ENCODE data around the gene AP1S1.
A peak's percentile ranks its signal among the peaks of the same experiment; 100 is the strongest.

Gene AP1S1

DNA sequence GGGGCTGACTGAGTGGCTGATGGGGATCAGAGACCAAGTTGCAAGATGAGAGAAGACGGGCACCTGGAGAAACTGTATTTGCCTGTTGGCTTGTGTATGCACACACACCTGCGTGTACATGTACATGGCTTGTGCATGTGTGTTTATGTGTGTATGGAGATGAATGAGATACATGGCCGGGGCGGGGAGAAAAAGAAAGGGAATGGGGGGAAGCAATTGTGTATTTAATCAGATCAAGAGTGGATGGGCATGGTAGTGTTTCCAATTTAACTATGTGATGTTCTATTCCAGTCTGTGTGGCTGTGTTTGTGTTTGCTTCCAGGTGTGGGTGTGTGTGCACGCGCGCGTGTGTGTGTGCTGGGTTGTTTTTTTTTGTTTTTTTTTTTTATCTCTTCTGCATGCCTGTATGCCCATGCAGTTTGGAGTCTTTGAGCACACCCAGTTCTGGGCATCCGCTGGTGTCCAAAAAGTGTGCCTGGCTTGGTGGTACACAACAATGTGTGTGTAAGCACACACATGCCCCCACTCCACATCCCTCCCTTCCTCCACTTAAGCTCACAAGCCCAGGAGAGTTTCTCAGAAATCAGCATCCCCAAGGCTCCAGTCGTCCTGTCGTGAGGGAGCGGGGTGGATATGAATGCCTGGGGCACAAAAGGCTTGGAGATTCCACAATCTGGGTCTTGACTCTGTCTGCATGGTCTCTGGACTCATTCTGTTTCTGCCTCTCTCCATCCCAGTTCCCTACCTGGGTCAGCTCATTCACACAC lies 13.6 kb downstream of the AP1S1 start:
- Histone ChIP-seq H3K9ac (ENCODE audit: low read length) (no peak overlapping the region), H3K27ac (ENCODE audit: low read length) (no peak overlapping the region), H2AFZ (ENCODE audit: low read length) (no peak overlapping the region), H3K9me3 (replicated peaks; ENCODE audit: insufficient read depth, low read length) (no peaks in the 10 kb centered on the region), H3F3A (ENCODE audit: insufficient read depth, low read length) (no peaks in the 10 kb centered on the region), H3K4me1 (ENCODE audit: low read length) (peaks cover 7% of the 10 kb centered on the region; the same call in 1 of the 2 replicates), H4K20me1 (ENCODE audit: insufficient read depth, low read length) (no peaks in the 10 kb centered on the region), H3K36me3 (replicated peaks; ENCODE audit: insufficient read depth, low read length) (no peaks in the 10 kb centered on the region), H3K79me2 (ENCODE audit: low read length) (no peaks in the 10 kb centered on the region), H3K9me2 (replicated peaks; ENCODE audit: insufficient read depth, low read length) (no peaks in the 10 kb centered on the region), H3K4me2 (ENCODE audit: low read depth, low read length) (no peak overlapping the region), H3K4me3 (ENCODE audit: low read length) (no peak overlapping the region), H3K27me3 (replicated peaks; ENCODE audit: insufficient read depth, low read length) (peaks cover 84% of the 10 kb centered on the region)
- no peak for DNase-seq
- no peak for TF ChIP-seq EZH2 (optimal IDR thresholded peaks at IDR 0.05; ENCODE audit: low read depth, low read length)
- no peak for TF ChIP-seq EZH2phosphoT487 (IDR thresholded peaks at IDR 0.05; ENCODE audit: low read length)
- TF ChIP-seq, protein P1, sequence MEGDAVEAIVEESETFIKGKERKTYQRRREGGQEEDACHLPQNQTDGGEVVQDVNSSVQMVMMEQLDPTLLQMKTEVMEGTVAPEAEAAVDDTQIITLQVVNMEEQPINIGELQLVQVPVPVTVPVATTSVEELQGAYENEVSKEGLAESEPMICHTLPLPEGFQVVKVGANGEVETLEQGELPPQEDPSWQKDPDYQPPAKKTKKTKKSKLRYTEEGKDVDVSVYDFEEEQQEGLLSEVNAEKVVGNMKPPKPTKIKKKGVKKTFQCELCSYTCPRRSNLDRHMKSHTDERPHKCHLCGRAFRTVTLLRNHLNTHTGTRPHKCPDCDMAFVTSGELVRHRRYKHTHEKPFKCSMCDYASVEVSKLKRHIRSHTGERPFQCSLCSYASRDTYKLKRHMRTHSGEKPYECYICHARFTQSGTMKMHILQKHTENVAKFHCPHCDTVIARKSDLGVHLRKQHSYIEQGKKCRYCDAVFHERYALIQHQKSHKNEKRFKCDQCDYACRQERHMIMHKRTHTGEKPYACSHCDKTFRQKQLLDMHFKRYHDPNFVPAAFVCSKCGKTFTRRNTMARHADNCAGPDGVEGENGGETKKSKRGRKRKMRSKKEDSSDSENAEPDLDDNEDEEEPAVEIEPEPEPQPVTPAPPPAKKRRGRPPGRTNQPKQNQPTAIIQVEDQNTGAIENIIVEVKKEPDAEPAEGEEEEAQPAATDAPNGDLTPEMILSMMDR (IDR thresholded peaks at IDR 0.05; ENCODE audit: low read length), result no peak

GRCh38 chr7:101168412-101169049 lies 14.3 kb downstream of the AP1S1 start:
- Histone ChIP-seq H4K20me1 (ENCODE audit: insufficient read depth, low read length) (no peaks in the 10 kb centered on the region), H3F3A (ENCODE audit: insufficient read depth, low read length) (no peaks in the 10 kb centered on the region), H3K4me2 (ENCODE audit: low read depth, low read length) (no peak overlapping the region), H3K79me2 (ENCODE audit: low read length) (no peaks in the 10 kb centered on the region), H3K27ac (ENCODE audit: low read length) (no peak overlapping the region), H2AFZ (ENCODE audit: low read length) (no peak overlapping the region), H3K4me3 (ENCODE audit: low read length) (no peak overlapping the region), H3K9me2 (replicated peaks; ENCODE audit: insufficient read depth, low read length) (no peaks in the 10 kb centered on the region), H3K36me3 (replicated peaks; ENCODE audit: insufficient read depth, low read length) (no peaks in the 10 kb centered on the region), H3K4me1 (ENCODE audit: low read length) (peaks cover 7% of the 10 kb centered on the region; the same call in 1 of the 2 replicates), H3K27me3 (replicated peaks; ENCODE audit: insufficient read depth, low read length) (peaks cover 88% of the 10 kb centered on the region), H3K9ac (ENCODE audit: low read length) (no peak overlapping the region), H3K9me3 (replicated peaks; ENCODE audit: insufficient read depth, low read length) (no peaks in the 10 kb centered on the region)
- DNase-seq, result no peak
- TF ChIP-seq EZH2 (optimal IDR thresholded peaks at IDR 0.05; ENCODE audit: low read depth, low read length) (no peak), EZH2phosphoT487 (IDR thresholded peaks at IDR 0.05; ENCODE audit: low read length) (no peak)
- TF ChIP-seq, protein P1 (IDR thresholded peaks at IDR 0.05; ENCODE audit: low read length), result no peak

GRCh38 chr7:101169110-101169837 lies 15.0 kb downstream of the AP1S1 start:
- Histone ChIP-seq H3F3A (ENCODE audit: insufficient read depth, low read length) (no peaks in the 10 kb centered on the region), H3K27ac (ENCODE audit: low read length) (no peak overlapping the region), H3K4me1 (ENCODE audit: low read length) (peaks cover 7% of the 10 kb centered on the region; the same call in 1 of the 2 replicates), H3K9ac (ENCODE audit: low read length) (no peak overlapping the region), H3K4me3 (ENCODE audit: low read length) (no peak overlapping the region; the same call in 1 of the 2 replicates), H3K4me2 (ENCODE audit: low read depth, low read length) (peak overlapping the region; percentile 51; the same call in 1 of the 2 replicates), H3K27me3 (replicated peaks; ENCODE audit: insufficient read depth, low read length) (peaks cover 89% of the 10 kb centered on the region), H3K79me2 (ENCODE audit: low read length) (no peaks in the 10 kb centered on the region), H4K20me1 (ENCODE audit: insufficient read depth, low read length) (no peaks in the 10 kb centered on the region), H3K9me2 (replicated peaks; ENCODE audit: insufficient read depth, low read length) (no peaks in the 10 kb centered on the region), H3K9me3 (replicated peaks; ENCODE audit: insufficient read depth, low read length) (no peaks in the 10 kb centered on the region), H3K36me3 (replicated peaks; ENCODE audit: insufficient read depth, low read length) (no peaks in the 10 kb centered on the region), H2AFZ (ENCODE audit: low read length) (no peak overlapping the region)
- no peak for DNase-seq
- TF ChIP-seq EZH2phosphoT487 (IDR thresholded peaks at IDR 0.05; ENCODE audit: low read length) (no peak), EZH2 (optimal IDR thresholded peaks at IDR 0.05; ENCODE audit: low read depth, low read length) (no peak)
- TF ChIP-seq, protein P1 (IDR thresholded peaks at IDR 0.05; ENCODE audit: low read length), result no peak
